NCI-H510A (cell line): Measurements from ENCODE around the gene HOXD3.

Source experiments
- DNase-seq: peaks from one replicate; lab custom pipeline; 2025; lab: John Stamatoyannopoulos, UW

The HOXD3 gene

DNA sequence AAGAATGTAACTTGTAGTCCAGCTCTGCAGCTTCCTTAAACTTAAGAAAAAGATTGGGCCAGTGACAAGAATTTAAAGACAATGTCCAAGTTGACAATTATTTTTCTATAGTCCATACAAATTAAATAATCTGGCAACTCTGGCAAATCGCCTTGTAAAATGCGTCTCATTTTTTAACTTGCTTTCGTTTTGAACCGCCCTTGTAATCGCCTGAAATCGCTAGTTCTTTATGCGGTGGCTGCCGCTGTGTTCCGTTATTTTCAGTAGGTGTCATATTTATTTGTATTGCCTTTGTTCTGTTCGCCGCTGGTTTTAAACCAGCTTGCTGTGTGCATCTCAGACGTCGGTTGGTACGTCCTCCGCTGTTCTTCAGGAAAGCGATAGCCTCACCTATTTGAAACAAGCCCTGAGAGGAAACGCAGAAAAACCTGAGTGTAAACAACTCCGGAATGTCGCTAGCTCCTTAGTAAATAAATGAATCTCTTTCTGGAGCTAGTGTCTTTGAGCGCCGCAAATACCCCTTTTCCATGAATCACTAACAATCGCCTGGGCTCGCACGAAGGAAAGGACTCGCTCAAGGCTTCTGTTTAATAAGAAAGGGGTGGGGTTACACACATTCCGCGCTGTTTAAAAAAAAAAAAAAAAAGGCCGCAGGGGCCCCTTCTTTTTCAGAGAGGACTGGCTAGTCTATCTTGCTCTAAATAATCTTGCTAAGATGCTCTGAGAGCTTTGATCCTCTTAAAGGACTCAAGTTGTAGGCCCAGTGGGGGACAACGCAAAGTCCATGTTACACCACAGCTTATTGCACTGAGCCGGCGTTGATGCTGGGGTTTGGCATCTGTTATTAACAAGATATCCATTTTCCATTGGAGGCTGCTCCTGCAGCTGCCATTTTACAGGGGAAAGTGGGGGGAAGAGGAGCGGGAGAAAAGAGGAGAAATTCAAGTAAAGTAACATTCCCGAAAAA is 24.6 kb upstream of the HOXD3 start:
- DNase-seq = no peak

DNA sequence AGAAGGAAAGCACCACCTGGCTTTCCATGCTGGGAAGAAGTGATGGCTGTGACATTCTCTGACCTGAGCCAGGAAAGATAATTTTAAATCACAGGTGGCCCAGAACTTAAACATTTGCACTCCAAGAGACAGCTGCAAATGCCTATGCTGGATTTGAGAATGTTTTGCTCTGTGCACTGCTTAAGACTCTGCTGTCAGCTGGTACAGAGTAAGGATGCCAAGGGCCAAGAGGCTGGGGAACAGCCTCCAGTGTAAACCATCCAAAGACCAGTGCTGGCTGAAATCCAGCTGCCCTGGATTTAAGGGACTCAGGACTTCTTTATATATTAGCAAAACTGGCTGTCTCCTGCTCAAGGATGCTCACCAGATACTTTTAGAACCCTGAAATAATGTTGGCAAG is 23.7 kb upstream of the HOXD3 start:
- no peak for DNase-seq

DNA sequence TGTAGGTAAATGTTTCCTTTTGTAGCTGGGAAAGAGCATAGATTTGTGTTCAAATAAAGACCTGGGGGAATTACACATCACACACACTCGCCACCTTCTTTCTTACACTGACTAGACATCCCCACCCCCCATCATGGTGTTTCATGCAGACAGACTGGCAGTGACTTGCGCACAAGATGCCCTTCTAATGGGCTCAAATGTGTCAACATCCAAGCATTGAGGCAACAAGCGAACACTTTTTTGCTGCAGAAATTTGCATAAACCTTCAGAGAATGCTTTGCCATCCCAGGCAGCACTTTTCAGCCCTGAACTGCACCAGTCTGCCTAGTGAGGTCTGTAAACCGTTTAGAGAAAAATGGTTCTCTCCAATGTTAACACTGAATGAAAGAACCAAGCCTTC is 23.1 kb upstream of the HOXD3 start:
- no peak for DNase-seq

DNA sequence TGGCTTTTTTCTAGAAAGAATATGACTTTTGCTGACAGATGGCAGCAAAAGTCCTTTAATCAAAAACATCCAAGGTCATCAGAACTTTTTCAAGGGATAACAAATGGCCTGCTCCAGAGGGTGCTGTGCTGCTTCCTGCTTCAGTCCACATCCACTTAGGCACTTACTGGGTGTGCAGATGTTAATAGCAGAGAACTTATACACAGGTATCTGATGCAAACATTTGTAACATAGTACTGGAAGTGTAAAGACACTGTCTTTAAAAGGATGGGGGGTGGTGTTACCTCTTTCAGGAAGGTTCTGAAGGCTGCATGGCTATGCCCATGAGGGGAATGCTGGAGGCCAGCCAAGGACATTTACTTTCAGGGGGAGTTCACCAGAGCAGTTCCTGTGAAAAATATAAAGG is 22.1 kb upstream of the HOXD3 start:
- DNase-seq = no peak

DNA sequence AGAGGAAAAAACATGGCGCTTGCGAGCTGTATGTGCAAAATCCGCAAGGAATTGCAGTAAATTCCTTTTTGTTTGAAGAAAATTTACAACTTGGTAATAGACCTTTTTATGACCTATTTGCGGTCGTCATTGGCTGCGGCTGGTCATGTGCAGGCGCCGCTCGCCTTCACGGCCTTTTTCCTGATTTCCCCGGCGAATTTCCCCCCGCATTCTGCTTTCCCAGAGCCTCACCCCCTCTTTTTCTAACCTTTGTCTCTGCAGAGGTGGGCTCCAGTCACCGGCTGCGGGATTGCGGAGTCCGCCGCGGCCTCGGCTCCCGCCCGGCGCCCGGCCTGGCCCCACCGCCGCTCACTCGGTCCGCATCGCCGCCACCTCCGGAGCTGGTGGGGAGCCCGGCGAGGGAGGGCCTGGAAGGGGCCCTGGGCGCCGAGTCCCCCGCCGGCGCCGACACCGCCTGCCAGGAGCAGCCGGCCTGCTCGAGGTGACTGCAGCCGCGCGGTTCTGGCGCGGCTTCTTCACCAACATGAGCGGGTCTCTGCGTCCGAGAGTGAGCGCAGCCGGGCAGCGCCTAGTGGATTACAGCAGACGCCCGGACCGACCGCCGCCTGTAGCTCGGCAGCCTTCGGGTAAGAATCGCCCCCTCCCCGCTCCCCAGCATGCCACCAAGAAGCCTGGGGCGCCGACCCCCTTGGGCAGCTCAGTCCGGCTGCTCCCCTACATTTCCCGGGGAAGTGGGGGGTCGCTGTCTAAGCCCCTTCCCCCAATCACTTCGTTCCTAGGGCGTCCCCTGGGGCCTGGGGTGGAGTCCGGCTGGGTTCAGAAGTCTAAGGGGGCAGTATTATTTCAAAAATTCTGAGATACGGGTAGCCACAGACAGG is 20.5 kb upstream of the HOXD3 start:
- no peak for DNase-seq

DNA sequence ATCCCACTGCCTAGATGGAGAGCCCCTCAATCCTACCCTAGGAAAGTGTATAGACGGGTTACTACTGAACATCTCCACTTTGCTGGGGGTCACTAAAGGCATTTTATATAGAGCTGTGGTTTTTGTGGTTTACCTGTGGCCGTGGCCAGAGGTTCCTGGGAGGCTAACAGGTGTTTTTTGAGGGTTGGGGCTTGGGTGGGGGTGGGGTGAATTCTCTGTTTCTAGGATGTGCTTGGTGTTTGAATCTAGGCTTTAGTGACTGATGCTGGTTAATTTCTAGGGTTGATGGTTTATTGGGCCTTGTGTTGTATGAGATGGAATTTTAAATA is 19.9 kb upstream of the HOXD3 start:
- no peak for DNase-seq

DNA sequence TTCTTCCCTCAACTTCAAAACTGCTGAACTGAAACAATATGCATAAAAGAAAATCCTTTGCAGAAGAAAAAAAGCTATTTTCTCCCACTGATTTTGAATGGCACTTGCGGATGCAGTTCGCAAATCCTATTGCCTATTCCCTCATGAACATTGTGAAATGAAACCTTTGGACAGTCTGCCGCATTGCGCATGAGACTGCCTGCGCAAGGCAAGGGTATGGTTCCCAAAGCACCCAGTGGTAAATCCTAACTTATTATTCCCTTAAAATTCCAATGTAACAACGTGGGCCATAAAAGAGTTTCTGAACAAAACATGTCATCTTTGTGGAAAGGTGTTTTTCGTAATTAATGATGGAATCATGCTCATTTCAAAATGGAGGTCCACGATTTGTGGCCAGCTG is 19.2 kb upstream of the HOXD3 start:
- no peak for DNase-seq

DNA sequence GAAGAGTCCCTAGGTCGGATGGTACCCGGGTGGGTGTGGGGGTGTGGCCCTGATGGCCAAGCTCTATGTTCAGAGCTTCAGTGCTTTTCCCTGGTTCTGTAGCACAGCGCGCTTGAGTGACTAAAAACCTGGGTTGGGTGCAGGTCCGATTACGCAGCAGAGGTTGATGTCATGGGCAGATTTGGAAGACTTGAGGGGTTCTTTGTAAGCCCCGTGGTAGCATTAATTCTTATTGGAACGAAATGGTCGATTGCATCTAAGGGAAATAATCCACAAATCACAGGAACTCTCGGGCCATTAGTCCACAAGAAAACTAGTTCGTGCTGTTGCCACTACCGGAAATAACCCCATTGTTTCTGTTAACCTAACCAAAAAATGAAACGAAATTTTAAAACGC is 18.6 kb upstream of the HOXD3 start:
- no peak for DNase-seq

DNA sequence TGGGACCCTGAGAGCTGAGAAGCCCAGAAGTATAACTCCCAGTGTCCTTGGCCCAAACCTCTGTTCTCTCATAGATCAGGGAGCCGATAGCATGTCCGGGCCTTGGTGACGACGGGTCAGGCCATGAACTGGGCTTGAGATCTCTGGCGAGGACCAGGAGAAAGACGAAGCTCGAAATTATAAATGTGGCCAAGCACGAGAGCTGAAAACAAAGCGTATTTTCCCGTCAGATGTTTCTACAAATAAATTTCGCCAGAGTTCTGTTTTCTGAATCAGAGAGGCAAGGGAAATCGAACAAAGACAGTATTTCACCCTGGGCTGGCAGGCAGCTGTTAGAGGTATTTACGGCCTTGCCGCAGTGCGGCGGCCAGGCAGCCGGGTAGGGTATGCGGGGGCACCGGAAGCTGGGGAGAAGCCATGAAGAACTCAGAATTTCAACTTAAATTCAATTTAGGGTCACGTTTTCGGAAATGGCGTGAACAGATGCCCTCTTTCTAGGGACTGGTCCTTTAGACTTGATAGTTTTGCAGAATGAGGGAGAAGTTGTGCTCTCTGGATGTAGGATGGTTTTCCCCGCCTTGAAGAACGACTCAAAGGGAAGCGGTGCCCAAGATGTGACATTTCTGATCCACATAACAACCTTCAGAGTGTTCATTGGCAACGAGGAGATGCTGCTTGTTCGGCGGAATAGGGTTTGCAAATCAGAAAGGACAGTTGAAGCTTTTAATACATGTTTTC is 18.0 kb upstream of the HOXD3 start:
- no peak for DNase-seq

DNA sequence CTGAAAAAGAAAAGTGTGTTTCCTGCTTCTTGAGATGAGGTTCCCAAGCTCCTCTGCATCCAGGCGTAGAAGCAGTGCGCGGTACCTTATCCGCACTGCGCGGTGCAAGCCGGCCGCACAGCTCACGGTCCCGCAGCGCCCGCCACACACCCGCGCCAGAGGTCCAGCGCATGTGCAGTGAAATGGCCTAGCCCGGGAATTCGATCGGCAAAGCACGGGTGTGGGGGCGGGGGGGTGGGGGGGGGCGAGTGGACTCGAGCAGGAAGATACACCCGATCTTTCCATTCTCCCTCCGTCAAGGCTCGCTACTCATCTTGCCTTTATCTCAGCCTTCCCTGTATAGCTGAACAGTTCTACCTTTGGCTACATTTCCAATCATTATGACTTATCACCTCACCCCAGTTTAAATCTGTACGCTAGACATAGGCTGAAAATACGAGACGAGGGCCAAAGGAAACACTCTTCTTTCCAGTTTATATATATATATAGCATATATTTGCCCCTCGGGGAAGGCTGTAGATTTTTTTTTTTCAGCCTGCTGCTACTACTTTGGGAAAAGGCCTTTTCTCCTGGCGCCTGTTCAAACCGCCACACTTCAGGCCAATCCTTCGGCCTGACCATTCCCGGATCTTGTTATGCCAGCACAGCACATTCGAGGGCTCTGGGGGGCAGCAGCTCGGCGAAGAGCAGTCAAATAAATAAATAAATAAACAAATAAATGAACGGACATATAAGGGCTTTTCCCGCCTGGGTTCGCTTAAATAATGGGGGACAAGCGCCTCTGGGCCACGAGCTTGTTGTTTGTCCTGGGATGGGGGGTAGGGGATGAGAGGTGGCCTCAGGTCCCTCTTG is 17.2 kb upstream of the HOXD3 start:
- no peak for DNase-seq

DNA sequence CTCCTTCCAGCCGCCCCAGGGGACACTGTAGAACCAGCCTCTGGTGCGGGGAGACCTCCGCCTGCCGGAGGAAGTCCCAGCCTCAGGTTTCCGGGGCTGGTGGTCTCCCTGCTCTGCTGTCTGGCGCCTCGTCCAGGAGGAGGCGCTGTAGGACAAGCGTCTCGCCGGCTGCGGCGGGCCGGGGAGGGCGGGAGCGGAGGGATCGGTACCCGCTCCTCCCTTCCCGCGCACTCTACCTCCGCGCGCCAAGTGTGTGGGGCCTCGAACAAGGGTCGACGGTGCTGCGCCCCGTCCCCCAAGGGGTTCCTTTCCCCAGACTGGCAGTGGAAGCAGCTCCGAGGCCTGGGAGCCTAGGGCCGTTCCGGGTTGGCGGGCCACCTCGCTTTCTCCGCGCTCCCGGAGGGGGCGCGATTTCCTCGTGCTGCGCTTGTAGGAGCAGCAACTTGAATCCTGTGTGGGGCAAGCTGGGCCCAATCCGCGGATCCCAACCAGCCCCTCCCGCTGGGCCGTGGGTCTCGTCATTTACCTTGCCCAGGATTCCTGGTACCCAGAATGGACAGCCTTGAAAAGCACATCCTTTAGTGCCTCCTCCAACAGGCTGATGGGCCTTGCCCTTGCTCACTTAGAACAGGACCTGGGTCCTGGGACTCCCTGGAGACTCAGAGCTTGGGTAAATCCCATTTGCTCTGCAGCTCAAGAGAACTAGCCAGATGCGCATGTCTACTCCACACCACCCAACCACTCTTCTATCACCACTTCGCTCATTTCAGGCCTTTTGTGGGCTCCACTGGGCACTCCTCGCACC is 16.4 kb upstream of the HOXD3 start:
- no peak for DNase-seq

DNA sequence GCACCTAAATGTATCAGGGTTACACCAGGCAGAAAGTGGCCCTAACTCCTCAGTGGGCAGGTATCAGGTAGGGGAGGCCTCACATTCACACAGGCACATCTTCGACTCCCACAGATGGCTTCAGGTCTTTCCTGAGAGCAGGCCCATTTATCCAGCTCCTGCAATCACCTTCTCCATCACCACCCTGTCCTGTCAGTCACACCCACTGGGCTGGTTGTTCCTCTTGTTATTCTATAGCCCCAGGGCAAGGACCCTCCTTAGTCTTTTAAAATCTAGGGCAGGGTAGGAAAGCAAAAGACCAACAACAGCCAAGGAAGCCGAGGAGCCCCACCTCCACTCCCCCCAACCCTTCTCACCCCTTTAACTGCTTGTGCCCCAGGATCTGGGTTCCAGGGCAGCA is 14.8 kb upstream of the HOXD3 start:
- DNase-seq = no peak

DNA sequence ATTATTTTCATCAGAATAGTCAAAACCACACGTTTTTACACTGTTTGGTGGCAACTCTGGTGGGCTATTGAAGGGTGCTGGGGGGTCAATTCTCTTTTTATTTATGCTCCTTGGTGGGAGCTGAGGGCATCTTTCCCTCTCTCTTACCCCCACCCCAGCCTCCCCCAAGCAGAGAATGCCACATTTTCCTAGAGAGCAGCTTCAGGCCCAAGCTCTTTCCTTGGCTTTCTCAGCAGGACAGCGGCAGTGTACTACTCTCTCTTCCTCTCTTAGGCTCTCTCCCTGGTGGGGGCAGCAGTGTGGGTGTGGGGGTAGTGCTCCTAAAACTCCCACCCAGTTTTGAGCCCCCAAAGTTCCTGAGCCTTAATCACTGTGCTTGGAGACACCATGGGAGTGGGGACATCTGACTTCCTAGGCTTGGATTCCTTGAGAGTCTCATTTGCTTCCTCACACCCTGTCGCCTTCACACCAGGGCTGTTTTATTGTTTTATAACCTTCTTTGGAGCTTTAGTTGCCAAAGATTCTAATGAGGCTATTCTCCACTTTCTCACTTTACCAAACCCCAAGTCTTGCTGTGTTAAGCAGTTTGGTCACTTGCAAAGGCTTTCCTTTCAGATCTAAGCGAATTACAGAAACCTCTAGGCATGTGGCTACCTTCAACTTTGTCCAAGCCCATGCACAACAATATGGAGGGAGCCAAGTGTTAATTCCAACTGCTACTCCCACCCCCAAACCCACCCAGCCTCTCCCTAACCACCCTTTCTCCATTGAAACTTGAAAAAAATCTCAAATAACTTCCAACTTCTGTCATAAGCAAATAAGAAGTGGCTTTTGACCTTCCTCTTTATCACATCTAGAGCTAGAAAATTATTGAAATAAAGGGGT is 11.8 kb upstream of the HOXD3 start:
- no peak for DNase-seq

DNA sequence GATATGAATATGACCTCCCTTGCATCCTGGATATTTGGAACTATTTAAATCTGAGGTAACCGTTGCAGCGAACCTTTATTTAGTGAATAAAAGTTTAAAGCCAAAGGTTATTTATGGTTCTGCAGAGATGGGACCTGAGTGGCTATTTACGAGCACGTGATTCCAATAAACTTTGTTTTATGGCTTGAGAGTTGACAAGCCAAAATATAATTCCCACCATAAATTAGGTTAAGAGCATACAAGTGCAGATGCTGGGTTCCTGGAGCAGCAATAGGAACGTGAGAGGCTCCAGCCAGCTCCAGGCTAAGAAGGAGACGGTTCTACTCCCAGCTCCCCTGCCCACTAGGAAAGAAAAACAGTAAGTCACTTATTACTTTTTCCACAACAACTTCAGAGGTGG is 11.0 kb upstream of the HOXD3 start:
- no peak for DNase-seq

DNA sequence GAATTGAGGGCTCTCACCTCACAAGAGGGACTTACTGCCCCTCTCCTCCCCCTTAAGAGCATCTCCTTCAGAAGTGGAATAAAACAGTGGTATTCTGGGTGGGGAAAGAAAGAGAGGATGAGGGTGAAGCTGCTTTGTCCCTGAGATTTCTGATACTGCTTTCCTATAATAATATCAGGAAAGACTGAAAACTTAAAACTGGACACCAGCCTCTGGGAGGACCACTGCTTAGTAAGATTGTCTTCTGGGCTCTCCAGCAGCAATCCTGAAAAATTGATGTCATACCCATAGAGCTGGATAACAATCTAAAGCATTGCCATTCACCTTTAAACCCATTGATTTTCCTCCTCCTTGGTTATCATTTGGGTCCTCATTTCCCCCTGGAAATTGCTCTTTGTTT is 10.5 kb upstream of the HOXD3 start:
- no peak for DNase-seq

DNA sequence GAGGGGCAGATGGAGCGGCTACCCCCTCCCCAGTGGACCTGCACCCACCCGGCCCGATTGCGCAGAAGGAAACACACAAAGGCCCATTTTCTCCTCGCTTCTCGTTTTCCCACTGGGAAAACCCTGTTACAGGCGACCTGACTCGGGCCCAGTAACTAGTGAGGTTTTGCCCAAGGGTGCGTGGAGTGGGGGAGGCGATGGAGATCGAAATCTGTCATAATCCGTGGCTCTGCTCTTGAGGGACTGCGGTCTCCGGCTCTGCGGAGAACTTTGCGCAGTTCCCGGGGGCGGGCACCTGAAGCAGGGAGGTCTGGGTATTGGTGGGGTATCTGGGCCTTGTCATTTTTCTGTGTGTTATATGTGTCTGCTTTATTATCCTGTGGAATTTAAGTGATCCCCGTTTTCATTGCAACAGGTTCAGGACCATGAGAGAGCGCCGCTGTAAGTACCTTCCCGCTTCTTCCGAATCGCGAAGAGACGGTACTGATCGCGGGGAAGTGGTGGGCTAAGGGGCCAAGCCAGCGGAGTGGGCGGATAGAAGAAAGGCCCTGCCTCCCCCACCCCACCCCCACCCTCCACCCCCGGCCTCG is 9.8 kb upstream of the HOXD3 start:
- DNase-seq = no peak

DNA sequence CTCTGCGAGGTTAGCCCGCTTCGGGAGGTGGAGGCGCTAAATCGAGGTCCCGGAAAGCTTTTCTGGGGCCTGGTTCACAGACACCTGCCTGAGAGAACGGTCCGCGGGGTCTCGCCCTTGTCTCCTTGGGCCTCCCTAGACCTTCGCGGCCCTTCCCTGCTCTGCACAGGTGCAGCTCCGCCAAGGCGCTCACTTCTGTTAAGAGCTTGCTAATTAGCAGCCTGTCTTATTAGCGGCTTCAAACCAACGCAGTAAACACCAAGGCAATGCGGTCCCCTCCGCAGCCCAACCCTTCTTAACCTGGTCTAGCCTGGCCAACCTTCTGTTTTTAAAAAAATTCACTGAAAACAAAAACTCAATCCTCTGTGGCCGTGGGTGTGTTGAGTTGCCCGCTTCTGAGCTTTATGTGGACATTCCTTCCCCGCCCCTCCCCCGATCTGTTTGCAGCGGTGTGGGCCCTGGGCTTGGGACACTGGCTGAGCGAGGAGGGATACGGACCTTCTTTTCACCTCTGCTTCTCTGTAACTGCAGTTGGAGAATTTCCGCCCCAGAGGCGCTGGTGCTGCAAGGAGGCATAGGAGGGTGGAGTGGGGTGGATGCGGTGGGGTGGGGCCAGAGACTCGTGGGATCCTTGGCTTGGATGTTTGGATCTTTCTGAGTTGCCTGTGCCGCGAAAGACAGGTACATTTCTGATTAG is 9.2 kb upstream of the HOXD3 start:
- DNase-seq = no peak

DNA sequence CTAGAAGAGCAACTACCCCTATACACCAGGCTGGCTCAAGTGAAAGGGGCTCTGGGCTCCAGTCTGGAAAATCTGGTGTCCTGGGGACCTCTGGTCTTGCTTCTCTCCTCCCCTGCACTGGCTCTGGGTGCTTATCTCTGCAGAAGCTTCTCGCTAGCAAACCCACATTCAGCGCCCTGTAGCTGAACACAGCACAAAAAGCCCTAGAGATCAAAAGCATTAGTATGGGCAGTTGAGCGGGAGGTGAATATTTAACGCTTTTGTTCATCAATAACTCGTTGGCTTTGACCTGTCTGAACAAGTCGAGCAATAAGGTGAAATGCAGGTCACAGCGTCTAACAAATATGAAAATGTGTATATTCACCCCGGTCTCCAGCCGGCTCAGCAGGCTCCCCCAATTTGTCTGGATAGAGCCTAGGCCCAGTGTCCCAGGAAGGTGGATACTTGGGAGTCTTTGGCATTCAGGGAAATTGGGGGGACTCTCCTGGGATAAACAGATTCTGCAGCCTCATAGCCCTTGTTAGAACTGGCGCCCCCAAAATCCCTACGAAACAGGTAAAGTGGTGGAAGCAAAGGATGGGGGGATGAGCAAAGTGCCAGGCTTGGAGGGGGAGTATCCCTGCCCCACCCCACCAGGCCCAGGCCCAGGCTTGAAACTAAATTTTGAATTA is 8.2 kb upstream of the HOXD3 start:
- DNase-seq = no peak
